H4 (cell line): ENCODE data around the gene TBC1D2. TPM values are rescaled to one million over a fixed set of nuclear protein-coding genes. Genes with fewer than 3 reads are reported as not detected.
"Not testable (repeated sequence)": the region's sequence is repeated elsewhere in the genome, so short reads cannot be mapped to it uniquely, and the experiment has no call there.

ENCODE experiments used
- DNase-seq: peaks from one replicate; pipeline ENCODE4 v3.0.0-alpha.2; 2015; ENCODE audit warnings: low spot score
- total RNA-seq: library from RNA; depleted of rRNA; stranded (reverse); fragments of >200 nt; shearing (Covaris generic); gene quantifications from 2 replicates; pipeline ENCODE4 v1.2.3, GENCODE V29; 2014

TBC1D2 gene
- total RNA-seq, 1 experiment from 2014 or later, result 9.0 TPM

GRCh38 chr9:98270284-98270683 is 14.8 kb upstream of the TBC1D2 start:
- not testable (repeated sequence) for DNase-seq

- DNase-seq, result not testable (repeated sequence)
These were observed 14.2 kb upstream of the TBC1D2 start for GRCh38 chr9:98269652-98270051.

GRCh38 chr9:98267556-98267955 is 12.1 kb upstream of the TBC1D2 start:
- DNase-seq, result not testable (repeated sequence)

GRCh38 chr9:98264516-98264915 is 9.1 kb upstream of the TBC1D2 start:
- DNase-seq, result no peak

GRCh38 chr9:98263482-98264357 is 8.3 kb upstream of the TBC1D2 start:
- DNase-seq, result peak; percentile 74

GRCh38 chr9:98263080-98263479 is 7.6 kb upstream of the TBC1D2 start:
- no peak for DNase-seq

- DNase-seq, result no peak
These were observed 6.6 kb upstream of the TBC1D2 start for GRCh38 chr9:98262056-98262455.

- DNase-seq, result no peak
These were observed 5.2 kb upstream of the TBC1D2 start for GRCh38 chr9:98260635-98261034.

- no peak for DNase-seq
These were observed 4.3 kb upstream of the TBC1D2 start for GRCh38 chr9:98259791-98260190.

GRCh38 chr9:98256756-98257155 is 1.3 kb upstream of the TBC1D2 start:
- DNase-seq, result no peak

GRCh38 chr9:98255061-98255577 is 330 bp downstream of the TBC1D2 start:
- no peak for DNase-seq

- DNase-seq, result no peak
These were observed 1.0 kb downstream of the TBC1D2 start for GRCh38 chr9:98254228-98255060.

- DNase-seq, result no peak
These were observed 1.9 kb downstream of the TBC1D2 start for GRCh38 chr9:98253565-98253964.

- peak; percentile 77 for DNase-seq
These were observed 3.9 kb downstream of the TBC1D2 start for GRCh38 chr9:98251551-98251950.

GRCh38 chr9:98249771-98250170 is 5.7 kb downstream of the TBC1D2 start:
- DNase-seq, result no peak

- peak; percentile 94 for DNase-seq
These were observed 6.5 kb downstream of the TBC1D2 start for GRCh38 chr9:98248737-98249474.

- no peak for DNase-seq
These were observed 7.4 kb downstream of the TBC1D2 start for GRCh38 chr9:98247831-98248657.

- DNase-seq, result no peak
These were observed 13.0 kb downstream of the TBC1D2 start for GRCh38 chr9:98242426-98242825.

- DNase-seq, result no peak
These were observed 13.8 kb downstream of the TBC1D2 start for GRCh38 chr9:98241357-98242300.

- no peak for DNase-seq
These were observed 15.0 kb downstream of the TBC1D2 start for GRCh38 chr9:98240475-98240874.
